HT-29 (cell line): ENCODE data around the gene TOP3B. TPM values are rescaled to one million over a fixed set of nuclear protein-coding genes. Genes with fewer than 3 reads are reported as not detected.

ENCODE experiments used
- total RNA-seq: library from RNA; depleted of rRNA; stranded (reverse); fragments of >200 nt; shearing (Covaris generic); gene quantifications from 2 replicates; pipeline ENCODE4 v1.2.3, GENCODE V29; 2014; rRNA removed

Gene TOP3B
- total RNA-seq, 1 experiment from 2014 or later = 39.2 TPM

Other genes with a start within 250 kb of the TOP3B start
- gene YPEL1, start 247.0 kb downstream of the TOP3B start, total RNA-seq = 0.26 and 4.2 TPM in 2 replicates
- gene MAPK1, start 115.1 kb downstream of the TOP3B start, total RNA-seq = 24.6 and 27.0 TPM in 2 replicates
- gene PPM1F, start 29.9 kb downstream of the TOP3B start, total RNA-seq = 17.0 and 17.8 TPM in 2 replicates